ENCODE results near the gene IRAK3.
"Not testable (repeated sequence)": the region's sequence is repeated elsewhere in the genome, so short reads cannot be mapped to it uniquely, and the experiment has no call there.

Gene IRAK3

GRCh38 chr12:66228462-66228861 lies 39.4 kb downstream of the IRAK3 start:
- no peak for DNase-seq

GRCh38 chr12:66232263-66232662 lies 43.2 kb downstream of the IRAK3 start:
- DNase-seq: no peak

- DNase-seq: not testable (repeated sequence)
Measured at GRCh38 chr12:66234037-66234693, 45.2 kb downstream of the IRAK3 start.

GRCh38 chr12:66234773-66235625 lies 46.0 kb downstream of the IRAK3 start:
- DNase-seq: not testable (repeated sequence)

- DNase-seq: no peak
Measured at GRCh38 chr12:66235626-66236281, 46.7 kb downstream of the IRAK3 start.

- not testable (repeated sequence) for DNase-seq
Measured at GRCh38 chr12:66236282-66236675, 47.3 kb downstream of the IRAK3 start.

- no peak for DNase-seq
Measured at GRCh38 chr12:66236969-66237368, 48.0 kb downstream of the IRAK3 start.

- DNase-seq: no peak
Measured at GRCh38 chr12:66237505-66238175, 48.6 kb downstream of the IRAK3 start.

- no peak for DNase-seq
Measured at GRCh38 chr12:66239295-66239694, 50.3 kb downstream of the IRAK3 start.

- no peak for DNase-seq
Measured at GRCh38 chr12:66240096-66240820, 51.2 kb downstream of the IRAK3 start.

GRCh38 chr12:66241061-66242043 lies 52.3 kb downstream of the IRAK3 start:
- DNase-seq: no peak

GRCh38 chr12:66242311-66242710 lies 53.3 kb downstream of the IRAK3 start:
- no peak for DNase-seq

- DNase-seq: no peak
Measured at GRCh38 chr12:66243911-66244310, 54.9 kb downstream of the IRAK3 start.

- no peak for DNase-seq
Measured at GRCh38 chr12:66244446-66244845, 55.4 kb downstream of the IRAK3 start.

GRCh38 chr12:66247741-66248140 lies 58.7 kb downstream of the IRAK3 start:
- DNase-seq: no peak

- DNase-seq: no peak
Measured at GRCh38 chr12:66251049-66251448, 62.0 kb downstream of the IRAK3 start.

- no peak for DNase-seq
Measured at GRCh38 chr12:66252771-66253170, 63.8 kb downstream of the IRAK3 start.

GRCh38 chr12:66255737-66256136 lies 66.7 kb downstream of the IRAK3 start:
- DNase-seq: no peak

GRCh38 chr12:66258011-66258410 lies 69.0 kb downstream of the IRAK3 start:
- no peak for DNase-seq

GRCh38 chr12:66262737-66263136 lies 73.7 kb downstream of the IRAK3 start:
- no peak for DNase-seq

GRCh38 chr12:66268562-66268961 lies 79.5 kb downstream of the IRAK3 start:
- no peak for DNase-seq
